Stimulated activated CD8-positive, alpha-beta memory T cell treated with anti-CD3 and anti-CD28 coated beads, Interleukin-7, amount 100 ng/mL, for 48 hours (primary cell): Measurements from ENCODE around the gene RELCH.

Experiments used
- DNase-seq, 2 donors: peaks; one replicate each; pipeline ENCODE4 v3.0.0-alpha.2; 2020; ENCODE audit warnings: low read depth in 1 of 2; ENCODE audit errors: extremely low read depth in 1 of 2

RELCH gene

GRCh38 chr18:62323483-62324180 is 136.6 kb downstream of the RELCH start:
- no peak for DNase-seq

GRCh38 chr18:62324181-62324828 is 137.2 kb downstream of the RELCH start:
- DNase-seq, result no peak

DNA sequence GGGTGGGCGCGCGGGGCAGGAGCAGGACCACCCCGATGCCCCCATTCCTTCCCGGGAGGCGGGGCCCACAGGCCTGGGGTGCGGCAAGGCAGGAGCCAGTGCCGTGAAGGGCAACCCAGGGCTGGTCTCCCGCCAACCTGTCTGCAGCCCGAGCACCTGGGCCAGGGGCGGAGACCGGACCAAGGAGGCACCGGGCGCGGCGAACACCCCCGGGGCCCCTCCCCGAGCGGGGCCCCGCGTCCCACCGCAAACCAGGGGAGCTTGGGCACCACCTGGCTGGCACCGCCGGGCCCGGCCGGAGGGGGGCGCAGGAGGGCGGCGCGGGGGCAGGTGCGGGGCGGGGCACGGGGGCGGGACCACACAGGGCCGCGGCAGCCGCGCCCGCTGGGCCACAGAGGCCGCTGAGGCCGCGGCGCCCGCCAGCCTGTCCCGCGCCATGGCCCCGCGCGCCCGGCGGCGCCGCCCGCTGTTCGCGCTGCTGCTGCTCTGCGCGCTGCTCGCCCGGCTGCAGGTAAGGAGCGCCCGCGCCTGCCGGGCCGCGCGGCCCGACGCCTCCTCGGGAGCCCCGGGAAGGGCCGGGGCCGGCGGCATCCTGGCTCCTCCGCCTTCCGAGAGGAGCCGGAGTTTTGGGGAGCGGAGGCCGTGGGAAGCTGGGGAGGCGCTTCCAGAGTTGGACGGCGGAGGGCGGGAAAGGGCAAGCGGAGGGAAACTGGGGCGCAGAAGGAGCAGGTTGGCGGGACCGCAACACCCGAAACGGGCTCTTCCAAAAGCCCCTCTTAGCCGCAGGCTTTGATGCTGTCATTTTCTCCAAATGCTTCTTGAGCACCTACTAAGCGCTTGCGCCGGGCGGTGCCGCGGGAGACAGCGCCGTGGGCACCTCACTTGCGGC is 138.1 kb downstream of the RELCH start, which contains the start of gene TNFRSF11A:
TNFRSF11A (plus strand) TSS at position 394 of the 889 bp plus-strand sequence; CDS start at position 437, 43 bp downstream.
- DNase-seq, result peak; percentile 32 to 37

- no peak for DNase-seq
Measured at GRCh38 chr18:62325806-62326645, 139.0 kb downstream of the RELCH start.

- no peak for DNase-seq
Measured at GRCh38 chr18:62326646-62327348, 139.7 kb downstream of the RELCH start.

DNA sequence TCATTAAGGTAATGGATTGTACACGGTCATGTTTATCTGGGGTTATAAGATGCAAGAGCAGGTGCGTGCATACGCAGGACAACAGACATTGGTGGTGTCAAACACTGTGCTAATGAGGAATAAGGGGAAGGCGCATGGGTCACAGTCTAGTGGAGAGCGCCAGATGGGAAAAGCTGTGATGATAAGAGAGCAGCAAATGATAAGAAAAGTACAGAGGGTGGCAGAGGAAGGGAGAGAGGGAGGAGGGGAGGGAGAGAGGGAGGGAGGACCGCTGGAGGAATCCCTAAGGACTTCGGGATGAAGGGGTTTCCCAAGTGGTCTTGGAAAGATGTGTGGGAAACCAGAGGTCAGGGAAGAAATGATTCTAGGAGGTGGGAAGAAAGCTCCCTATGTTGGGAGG is 140.9 kb downstream of the RELCH start:
- DNase-seq, result no peak

DNA sequence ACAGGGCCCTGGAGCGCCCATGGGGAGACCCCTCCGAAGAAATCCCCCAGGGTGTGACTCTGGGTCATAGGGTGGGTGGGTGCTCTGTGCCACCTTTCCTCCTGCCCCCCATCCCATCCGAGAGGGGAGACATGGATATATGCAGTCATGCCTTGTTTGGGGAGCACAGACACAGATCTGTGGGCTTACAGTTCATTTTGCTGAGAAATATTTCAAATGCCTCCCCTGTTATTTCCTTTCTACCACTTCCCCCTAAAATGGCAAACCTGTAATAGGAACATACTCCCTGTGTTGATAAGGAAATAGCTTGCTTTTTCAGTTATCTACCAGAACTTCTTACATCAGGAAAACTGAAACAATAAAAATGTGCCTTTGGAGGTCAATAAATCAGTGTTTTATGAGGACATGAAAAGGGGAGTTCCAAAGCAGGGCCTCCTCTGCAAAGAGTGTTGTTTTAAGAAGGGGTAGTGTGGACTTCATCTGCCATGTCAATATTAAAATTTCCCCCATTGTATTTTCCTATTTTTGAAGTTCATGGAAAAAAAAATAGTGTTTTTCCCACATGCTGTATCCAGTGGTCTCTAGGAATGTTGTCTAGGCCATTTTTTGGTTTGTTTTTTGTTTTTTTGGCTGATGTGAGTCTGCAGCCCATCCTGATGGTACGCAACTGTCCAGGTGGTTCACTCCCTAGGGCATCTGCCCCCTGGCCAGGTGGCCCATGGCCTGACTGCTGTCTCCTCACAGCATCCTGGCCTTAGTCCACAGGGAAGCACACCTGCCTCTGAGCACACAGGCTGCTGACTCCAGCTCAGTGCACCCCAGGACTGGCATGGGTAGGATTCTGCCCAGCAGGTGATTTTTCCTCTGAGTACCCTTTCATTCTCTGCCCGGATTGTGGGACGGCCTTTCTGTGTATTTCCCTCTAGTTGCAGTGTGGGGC is 141.8 kb downstream of the RELCH start:
- DNase-seq, result no peak

DNA sequence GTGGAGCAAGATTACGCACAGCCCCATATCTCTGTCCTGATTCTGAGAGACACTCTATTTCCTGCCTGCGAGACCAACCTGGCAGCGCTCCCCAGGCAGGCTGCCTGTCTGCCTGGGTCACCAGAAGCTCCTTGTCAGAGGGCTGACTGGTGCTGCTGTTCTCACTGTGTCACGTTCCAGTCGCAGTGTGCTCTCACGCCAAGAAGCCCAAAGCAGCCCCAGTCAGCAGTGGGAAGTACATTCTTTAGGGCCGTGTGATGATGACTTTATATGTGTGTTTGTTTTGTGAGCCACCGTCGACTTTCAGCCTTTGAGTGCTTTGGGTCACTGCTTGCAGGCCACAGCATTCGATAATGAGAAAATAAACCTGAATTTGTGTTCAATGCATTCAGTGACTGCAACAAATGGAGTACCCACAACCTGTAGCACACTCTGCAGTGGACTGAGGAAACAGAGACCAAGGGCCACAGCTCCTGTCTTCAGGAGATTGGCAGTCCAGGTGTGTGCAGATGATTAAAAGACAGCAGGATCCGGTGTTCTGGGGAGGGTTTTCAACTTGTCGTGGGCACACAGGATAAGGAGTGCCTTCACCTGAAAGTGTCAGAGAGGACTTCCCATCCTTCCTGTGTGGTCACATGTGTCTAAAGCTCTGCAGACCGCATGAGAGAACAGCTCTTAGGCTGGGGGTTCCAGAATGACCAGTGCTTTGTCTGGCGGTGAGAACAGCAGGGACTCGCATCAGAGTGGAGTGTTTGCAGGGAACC is 142.8 kb downstream of the RELCH start:
- DNase-seq, result peak in 1 of 2 donors; percentile 57

DNA sequence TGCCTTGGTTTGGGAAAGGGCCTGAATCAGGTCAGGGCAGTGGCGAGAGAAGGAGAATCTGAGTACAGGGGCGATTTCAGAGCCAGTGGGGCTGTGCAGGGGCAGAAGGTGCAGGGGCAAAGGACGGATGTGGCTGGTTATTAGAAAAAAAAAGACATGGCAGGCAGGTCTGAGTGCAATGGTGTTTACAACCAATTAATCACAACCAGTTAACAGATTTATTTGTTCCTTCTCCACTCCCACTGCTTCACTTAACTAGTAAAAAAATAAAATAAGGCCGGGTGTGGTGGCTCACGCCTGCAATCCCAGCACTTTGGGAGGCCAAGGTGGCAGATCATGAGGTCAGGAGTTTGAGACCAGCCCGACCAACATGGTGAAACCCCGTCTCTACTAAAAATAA is 143.6 kb downstream of the RELCH start:
- no peak for DNase-seq

DNA sequence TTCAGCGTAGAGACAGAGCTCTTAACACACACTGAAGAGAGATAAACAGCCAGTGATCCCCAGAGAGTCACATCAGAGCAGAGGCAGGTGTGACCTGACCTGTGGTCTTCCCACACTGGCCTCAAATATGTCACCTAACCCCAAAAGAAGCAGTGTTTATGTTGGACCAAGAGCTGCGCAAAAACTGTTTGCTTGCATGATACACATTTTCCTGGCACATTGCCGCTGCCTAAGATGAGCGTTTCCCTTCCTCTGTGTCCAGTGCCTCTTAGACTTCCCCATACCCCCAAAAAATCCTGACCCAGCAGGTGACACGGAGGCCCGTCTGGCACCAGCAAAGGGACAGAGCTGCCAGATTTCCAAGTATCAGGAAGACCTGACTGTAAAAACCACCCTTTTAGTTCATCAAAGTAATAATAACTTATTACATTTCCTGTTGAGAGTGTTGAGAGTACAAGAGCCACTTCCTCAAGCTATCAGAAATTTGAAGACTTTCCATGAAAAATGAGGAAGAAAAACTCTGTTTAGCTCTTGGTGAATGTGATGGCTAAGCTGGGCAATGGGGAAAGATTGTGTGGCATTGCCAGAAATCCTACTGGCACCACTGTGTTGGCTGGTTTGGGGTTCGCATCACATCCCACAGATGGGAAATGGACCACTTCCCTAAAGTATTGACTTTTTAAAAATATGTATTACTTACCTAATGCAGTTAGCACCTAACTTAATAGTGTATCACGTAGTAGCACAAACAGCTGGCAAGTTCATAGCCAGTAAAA is 144.7 kb downstream of the RELCH start:
- no peak for DNase-seq

- no peak for DNase-seq
Measured at GRCh38 chr18:62332431-62332830, 145.4 kb downstream of the RELCH start.

DNA sequence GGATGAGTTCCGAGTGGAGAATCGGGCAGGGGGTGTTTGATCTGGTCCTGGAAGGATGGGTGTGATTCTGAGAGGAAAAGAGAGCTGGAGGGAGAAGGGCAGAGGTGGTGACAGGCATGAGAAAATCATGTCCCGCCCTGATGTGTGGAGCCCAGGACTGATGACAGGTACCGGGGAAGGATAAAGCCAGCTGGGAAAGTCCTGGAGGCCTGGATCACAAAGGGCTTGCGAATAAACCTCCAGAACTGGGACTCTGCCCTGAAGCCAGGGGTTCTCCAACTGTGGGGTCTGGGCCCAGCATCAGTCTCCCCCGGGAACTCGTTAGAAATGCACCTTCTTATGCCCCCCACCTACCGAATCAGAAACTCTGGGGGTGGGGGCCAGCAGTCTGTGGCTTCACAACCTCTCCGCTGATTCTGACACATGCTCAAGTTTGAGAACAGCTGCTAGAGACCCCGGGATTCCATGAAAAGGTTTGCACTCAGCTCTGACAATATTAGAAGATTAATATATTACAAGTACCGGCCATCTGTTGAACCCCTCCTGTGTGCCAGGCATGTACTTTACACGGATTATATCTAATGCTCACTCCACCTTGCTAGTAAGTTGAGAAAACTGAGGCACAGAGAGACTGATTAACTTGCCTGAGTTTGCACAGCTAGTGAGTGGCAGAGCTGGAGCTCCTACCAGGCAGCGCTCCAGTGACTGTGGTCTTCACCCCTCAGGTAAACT is 146.1 kb downstream of the RELCH start:
- no peak for DNase-seq

- no peak for DNase-seq
Measured at GRCh38 chr18:62334120-62334519, 147.1 kb downstream of the RELCH start.

GRCh38 chr18:62335494-62335893 is 148.4 kb downstream of the RELCH start:
- no peak for DNase-seq

DNA sequence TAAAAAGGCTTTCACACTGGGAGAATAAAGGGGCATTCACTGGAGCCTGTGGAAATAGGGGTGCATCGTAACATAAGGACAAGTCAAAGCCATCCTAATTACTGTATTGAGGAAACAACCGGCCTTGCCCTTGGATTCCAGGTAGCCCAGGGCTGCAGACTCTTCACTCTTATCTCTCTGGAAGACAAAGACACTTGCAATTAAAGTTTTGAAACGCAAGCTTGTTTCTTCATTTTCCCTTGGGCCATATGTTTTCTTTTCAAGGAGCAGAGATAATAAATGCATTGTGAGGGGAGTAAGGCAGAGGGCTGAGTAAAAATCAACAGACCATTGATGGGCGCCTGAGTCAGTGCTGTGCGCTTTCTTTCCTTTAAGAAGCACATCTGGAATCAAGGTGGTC is 149.6 kb downstream of the RELCH start:
- DNase-seq, result no peak

GRCh38 chr18:62337336-62337735 is 150.3 kb downstream of the RELCH start:
- no peak for DNase-seq
